ENCODE measurements around the gene PLCB1. TPM values are rescaled to one million over a fixed set of nuclear protein-coding genes. Genes with fewer than 3 reads are reported as not detected.

Gene PLCB1
- polyA plus RNA-seq, 3 donors from 2014 or later: 11.0 to 20.4 (median 12.6) TPM

DNA sequence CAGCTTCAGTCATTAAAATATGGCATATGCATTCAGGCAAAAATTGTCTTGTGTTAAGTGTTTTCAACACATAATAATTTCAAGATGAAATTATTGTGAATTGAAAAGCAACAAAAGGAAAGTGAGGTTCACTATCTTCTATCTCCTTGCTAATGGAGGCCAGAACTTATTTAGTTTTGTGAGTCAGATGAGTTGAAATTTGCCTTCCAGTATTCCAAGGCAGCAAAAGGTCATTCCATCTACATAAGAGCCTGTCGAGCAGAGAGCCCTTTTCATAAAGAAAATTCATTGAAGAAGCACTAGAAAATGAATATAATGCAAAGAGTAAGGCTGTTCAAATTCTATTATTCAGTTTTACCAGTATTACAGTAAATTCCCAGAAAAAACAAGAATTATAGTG lies 274.3 kb downstream of the PLCB1 start:
- Mint-ChIP-seq H3K27me3 (ENCODE audit: low read depth in 3 of 3) (peaks cover 0 to 2% (median 0%) of the 10 kb centered on the region in 3 donors), H3K9me3 (no peaks in the 10 kb centered on the region), H3K27ac (no peak overlapping the region), H3K4me1 (peaks cover 10 to 29% of the 10 kb centered on the region in 2 donors), H3K4me3 (no peak overlapping the region), H3K36me3 (peaks cover 0 to 4% (median 3%) of the 10 kb centered on the region in 3 donors)
- DNase-seq: no peak

DNA sequence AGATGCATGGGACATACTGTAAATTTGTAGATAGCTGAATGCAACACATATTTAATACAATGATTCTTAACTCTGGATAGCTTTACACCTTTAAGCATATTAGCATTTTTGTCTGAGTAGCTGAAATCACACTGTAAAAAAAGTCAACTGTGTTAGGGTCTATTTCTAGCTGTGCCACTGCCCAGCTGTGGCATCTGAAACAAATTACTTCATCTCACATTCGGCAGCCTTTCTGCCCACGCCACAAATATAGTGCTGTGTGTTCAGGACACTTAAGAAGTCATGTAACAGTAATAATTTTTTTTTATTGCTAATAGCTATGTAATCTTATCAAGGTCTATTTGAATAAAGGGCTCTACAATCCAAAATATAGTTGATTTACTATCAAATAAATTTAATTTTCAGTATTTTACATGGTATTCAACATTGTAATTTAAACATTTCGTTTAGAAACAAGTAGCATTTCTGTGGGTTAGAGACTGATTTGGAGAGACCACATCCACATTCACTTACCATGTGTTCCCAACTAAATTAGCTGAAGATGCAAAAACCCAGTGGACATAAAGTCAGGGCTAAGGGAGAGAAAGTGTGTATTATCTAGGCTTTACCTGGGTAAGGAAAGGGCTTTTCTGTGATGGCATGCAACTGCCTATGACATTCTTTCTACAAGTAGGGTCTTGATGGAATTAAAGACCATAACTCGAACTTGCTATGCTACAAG lies 276.7 kb downstream of the PLCB1 start:
- Mint-ChIP-seq H3K27ac (no peak overlapping the region), H3K4me1 (peaks cover 7 to 21% of the 10 kb centered on the region in 2 donors), H3K27me3 (ENCODE audit: low read depth in 3 of 3) (peaks cover 0 to 2% (median 0%) of the 10 kb centered on the region in 3 donors), H3K36me3 (peaks cover 0 to 4% (median 0%) of the 10 kb centered on the region in 3 donors), H3K4me3 (no peak overlapping the region), H3K9me3 (no peaks in the 10 kb centered on the region)
- DNase-seq: no peak

DNA sequence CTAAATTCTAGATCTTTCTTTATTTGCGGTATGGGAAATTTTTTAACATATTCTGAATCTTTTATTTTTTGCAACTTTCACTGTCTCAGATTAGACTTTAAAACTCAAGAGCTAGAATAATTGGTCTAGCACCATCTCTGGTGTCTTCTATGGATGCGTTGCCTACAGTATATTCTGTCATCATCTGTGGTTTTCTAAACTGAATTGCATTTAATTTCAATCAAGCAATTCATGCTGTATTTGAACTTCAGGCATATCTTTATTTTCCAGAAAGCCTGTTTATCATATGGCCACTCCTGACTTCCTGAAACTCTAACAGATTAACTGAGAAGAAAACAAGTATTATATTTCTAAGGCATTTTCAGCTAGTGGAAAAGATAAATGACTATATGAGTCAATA lies 281.6 kb downstream of the PLCB1 start:
- Mint-ChIP-seq H3K27me3 (ENCODE audit: low read depth in 3 of 3) (peaks cover 0 to 2% (median 0%) of the 10 kb centered on the region in 3 donors), H3K27ac (no peak overlapping the region)

DNA sequence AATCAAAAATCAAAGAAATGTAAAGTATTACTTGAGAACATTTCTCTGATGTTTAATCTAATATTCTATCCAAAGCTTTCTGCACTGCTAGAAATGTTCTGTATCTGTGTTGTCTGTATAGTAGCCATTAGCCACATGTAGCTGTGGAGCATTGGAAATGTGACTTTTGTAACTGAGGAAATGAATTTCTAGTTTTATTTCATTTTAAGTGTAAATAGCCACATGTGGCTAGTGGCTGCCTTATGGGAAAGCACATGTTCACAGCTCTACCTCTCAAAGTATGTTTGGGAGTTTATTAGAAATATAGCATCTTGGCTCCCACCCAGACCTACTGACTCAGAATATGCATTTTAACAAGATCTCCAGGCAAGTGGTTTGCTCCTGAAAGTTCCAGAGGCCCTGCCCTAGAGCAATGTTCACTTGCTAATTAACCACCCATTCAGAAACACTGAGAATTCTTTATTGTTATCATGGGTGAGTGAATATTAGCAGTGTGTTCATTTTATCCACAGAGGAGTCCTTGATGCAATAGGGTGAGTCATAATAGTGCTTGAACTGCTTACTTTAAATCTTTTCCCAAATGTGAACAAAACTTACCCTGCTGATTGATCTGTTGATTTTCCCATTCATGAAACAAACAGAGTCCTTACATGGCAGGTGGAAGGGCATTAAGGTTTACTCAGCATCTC lies 282.7 kb downstream of the PLCB1 start:
- Mint-ChIP-seq H3K36me3 (no peaks in the 10 kb centered on the region), H3K27me3 (ENCODE audit: low read depth in 3 of 3) (peaks cover 0 to 2% (median 0%) of the 10 kb centered on the region in 3 donors), H3K4me1 (peaks cover 9 to 27% of the 10 kb centered on the region in 2 donors), H3K4me3 (no peak overlapping the region), H3K9me3 (no peaks in the 10 kb centered on the region), H3K27ac (no peak overlapping the region)
- DNase-seq: no peak

More for the DNA sequence above, 281.6 kb downstream of the PLCB1 start:
- no peaks in the 10 kb centered on the region for H3K36me3 Mint-ChIP-seq
- H3K4me1 Mint-ChIP-seq: peaks cover 9 to 27% of the 10 kb centered on the region in 2 donors
- H3K4me3 Mint-ChIP-seq: no peak overlapping the region
- H3K9me3 Mint-ChIP-seq: no peaks in the 10 kb centered on the region
- DNase-seq: no peak

DNA sequence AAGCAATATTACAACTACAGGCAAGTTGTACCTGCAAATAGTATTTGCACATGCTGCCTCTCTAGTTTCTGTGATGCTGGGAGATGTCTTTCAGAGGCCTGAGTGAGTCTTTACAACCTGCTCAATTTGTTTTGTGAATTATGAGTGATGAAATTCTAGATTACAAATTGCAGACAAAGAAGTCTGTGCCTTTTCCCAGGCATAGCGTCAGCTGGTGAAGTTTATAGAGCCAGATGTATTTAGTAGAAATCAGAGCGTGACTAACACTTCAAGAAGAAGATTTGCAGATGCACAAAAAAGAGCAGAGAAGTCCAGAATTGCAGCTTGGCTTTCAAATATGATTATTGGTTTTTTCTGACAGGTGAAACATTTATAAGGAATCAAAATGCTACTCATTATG lies 289.9 kb downstream of the PLCB1 start:
- no peak for DNase-seq
- peaks cover 0 to 8% (median 0%) of the 10 kb centered on the region in 3 donors for H3K27me3 Mint-ChIP-seq (ENCODE audit: low read depth in 3 of 3)
- no peak overlapping the region for H3K4me3 Mint-ChIP-seq
- no peak overlapping the region for H3K27ac Mint-ChIP-seq
- no peaks in the 10 kb centered on the region for H3K36me3 Mint-ChIP-seq
- no peaks in the 10 kb centered on the region for H3K9me3 Mint-ChIP-seq
- H3K4me1 Mint-ChIP-seq: peaks cover 5 to 16% of the 10 kb centered on the region in 2 donors

DNA sequence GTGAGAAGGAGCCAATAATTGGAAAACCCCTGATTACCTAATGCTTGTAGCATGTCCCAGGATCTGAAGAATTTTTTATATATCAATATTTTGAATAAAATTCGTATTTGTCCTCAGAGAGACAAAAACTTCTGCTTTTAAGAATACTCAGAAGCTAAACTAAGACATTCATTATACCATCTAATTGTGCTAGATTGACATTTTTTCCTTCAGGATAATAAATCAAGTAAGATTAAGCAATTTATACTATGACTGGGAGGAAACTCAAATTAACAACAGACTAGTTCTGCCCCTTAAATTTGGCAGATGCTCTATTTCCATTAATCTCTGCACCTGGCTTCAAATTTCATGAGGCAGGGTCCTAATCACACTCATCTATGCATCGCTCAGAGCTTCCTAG lies 291.4 kb downstream of the PLCB1 start:
- peaks cover 15 to 19% of the 10 kb centered on the region in 2 donors for H3K4me1 Mint-ChIP-seq
- no peaks in the 10 kb centered on the region for H3K36me3 Mint-ChIP-seq
- H3K9me3 Mint-ChIP-seq: no peaks in the 10 kb centered on the region
- H3K4me3 Mint-ChIP-seq: no peak overlapping the region
- H3K27ac Mint-ChIP-seq: no peak overlapping the region
- DNase-seq: no peak
- peaks cover 0 to 12% (median 5%) of the 10 kb centered on the region in 3 donors for H3K27me3 Mint-ChIP-seq (ENCODE audit: low read depth in 3 of 3)

DNA sequence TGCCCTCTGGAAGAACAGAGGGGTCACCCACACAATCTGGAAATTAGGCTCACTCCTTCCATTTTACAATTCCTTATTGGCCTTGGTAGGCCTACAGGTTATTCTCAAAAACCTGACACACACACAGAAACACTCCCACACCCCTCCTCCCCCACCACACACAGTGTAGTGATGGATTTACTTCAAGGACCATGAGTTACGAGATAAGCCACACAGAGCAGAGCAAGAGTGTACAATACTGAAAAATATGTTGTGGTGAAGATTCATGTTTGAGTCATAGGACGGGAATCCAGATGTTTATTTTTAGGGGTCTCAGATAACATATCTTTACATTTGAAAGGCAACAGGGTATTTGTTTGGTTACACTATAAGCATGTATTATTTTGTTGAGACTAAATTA lies 291.9 kb downstream of the PLCB1 start:
- no peaks in the 10 kb centered on the region for H3K36me3 Mint-ChIP-seq
- H3K4me3 Mint-ChIP-seq: no peak overlapping the region
- no peak overlapping the region for H3K27ac Mint-ChIP-seq
- H3K9me3 Mint-ChIP-seq: no peaks in the 10 kb centered on the region
- H3K27me3 Mint-ChIP-seq (ENCODE audit: low read depth in 3 of 3): peaks cover 0 to 12% (median 9%) of the 10 kb centered on the region in 3 donors
- peaks cover 20 to 25% of the 10 kb centered on the region in 2 donors for H3K4me1 Mint-ChIP-seq
- no peak for DNase-seq

DNA sequence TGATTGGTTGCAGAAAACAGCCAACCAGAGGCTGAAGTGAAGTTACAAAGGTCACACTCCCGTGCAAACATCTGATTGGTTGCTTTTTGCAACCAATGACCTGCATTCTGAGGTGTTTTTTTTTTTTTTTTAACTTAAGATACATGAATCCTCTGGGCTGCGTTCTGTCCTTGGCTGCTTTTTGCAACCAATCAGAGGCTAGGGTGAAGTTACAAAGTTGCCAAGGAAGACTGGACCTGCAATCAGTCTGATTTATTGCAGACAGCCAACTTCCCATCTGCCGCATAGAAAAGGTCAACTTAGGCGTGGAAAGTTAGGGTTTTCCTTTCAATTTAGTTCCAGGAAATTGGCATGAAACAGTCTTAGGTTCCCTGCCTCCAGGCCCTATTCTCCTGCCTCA lies 292.9 kb downstream of the PLCB1 start:
- Mint-ChIP-seq H3K27ac (no peak overlapping the region), H3K4me1 (peaks cover 30 to 35% of the 10 kb centered on the region in 2 donors), H3K4me3 (no peak overlapping the region), H3K36me3 (no peaks in the 10 kb centered on the region), H3K27me3 (ENCODE audit: low read depth in 3 of 3) (peaks cover 2 to 14% (median 12%) of the 10 kb centered on the region in 3 donors), H3K9me3 (no peaks in the 10 kb centered on the region)
- DNase-seq: no peak

DNA sequence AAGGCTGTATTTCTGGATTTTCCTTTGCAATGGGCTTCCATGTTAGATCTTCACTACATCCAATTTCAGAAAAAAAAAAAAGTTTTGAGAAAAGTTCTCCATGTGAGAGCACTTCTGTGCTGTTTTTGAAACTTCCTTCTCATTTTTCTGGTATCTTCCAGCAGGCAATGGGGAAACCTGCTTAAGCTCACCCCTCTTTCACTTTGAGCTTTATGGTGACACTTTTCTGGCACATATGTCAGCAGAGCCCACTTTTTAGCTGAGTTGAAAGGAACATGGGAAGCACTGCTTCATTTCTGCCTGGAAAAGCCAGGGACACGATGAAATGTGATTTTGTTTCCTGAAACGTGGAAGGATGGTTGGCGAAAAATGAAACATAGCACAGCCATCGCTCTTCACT lies 293.7 kb downstream of the PLCB1 start:
- H3K27ac Mint-ChIP-seq: no peak overlapping the region
- no peak overlapping the region for H3K4me3 Mint-ChIP-seq
- no peak for DNase-seq
- H3K4me1 Mint-ChIP-seq: peaks cover 35 to 39% of the 10 kb centered on the region in 2 donors
- H3K9me3 Mint-ChIP-seq: no peaks in the 10 kb centered on the region
- H3K36me3 Mint-ChIP-seq: no peaks in the 10 kb centered on the region
- peaks cover 4 to 15% (median 12%) of the 10 kb centered on the region in 3 donors for H3K27me3 Mint-ChIP-seq (ENCODE audit: low read depth in 3 of 3)

DNA sequence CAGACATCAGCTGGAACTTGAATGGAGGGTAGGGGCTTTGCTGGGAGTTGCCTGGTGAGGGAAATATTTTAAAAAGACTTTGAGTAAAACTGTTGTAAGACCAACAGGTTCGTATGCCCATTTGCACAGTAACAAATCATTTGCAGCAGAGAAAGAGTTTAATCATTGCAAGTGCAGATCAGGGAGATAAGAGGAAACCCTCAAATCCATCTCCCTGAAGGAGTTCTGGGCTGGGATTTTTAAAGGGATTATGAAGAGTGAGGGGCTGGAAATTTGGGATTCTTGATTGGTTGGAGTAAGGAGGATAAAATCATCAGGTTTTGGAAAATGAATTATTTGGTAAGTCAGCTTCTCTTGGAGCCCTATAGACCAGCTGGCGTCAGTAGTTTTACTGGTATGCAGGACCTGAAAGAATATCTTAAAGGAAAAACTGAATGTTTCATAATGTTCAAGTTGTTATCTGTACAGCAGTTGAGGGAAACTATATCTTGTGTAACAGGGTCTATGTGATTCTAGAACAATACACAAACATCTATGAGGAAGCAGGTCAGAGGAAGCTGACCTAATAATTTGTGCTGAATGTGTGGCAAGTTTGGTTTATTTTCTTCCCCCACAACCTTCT lies 295.5 kb downstream of the PLCB1 start:
- peaks cover 35 to 44% of the 10 kb centered on the region in 2 donors for H3K4me1 Mint-ChIP-seq
- H3K36me3 Mint-ChIP-seq: peaks cover 0 to 5% (median 5%) of the 10 kb centered on the region in 3 donors
- H3K9me3 Mint-ChIP-seq: no peaks in the 10 kb centered on the region
- H3K27ac Mint-ChIP-seq: peak overlapping the region in 5 of 6 donors; percentile 1 to 87 (median 42)
- H3K27me3 Mint-ChIP-seq (ENCODE audit: low read depth in 3 of 3): peaks cover 4 to 22% (median 12%) of the 10 kb centered on the region in 3 donors
- DNase-seq: no peak
- no peak overlapping the region for H3K4me3 Mint-ChIP-seq

DNA sequence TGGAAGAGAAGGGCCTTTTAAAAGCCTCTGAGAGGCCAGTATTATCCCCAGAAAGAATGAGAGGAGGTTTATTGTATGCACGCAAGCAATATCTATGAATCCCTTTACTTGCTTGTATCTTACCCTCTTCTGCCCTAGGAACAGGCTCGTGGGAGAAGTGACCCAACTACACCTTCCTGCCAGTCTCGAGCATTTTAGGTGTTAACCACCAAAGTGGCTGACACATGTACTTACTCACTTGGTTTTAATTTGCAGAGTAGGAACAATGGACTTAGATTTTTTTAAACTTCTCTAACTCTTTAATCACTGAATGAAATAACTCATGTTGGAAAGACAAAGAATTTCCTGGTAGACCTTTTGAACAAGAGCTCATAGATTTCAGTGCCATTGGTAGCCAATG lies 296.9 kb downstream of the PLCB1 start:
- H3K4me3 Mint-ChIP-seq: peak overlapping the region in 4 of 5 donors; percentile 2 to 72 (median 50)
- no peaks in the 10 kb centered on the region for H3K9me3 Mint-ChIP-seq
- peak; percentile 64 to 65 (median 64) for DNase-seq
- peaks cover 36 to 44% of the 10 kb centered on the region in 2 donors for H3K4me1 Mint-ChIP-seq
- H3K27ac Mint-ChIP-seq: peak overlapping the region in 4 of 6 donors; percentile 65 to 87 (median 76)
- H3K27me3 Mint-ChIP-seq (ENCODE audit: low read depth in 3 of 3): peaks cover 4 to 26% (median 11%) of the 10 kb centered on the region in 3 donors
- peaks cover 0 to 8% (median 5%) of the 10 kb centered on the region in 3 donors for H3K36me3 Mint-ChIP-seq

DNA sequence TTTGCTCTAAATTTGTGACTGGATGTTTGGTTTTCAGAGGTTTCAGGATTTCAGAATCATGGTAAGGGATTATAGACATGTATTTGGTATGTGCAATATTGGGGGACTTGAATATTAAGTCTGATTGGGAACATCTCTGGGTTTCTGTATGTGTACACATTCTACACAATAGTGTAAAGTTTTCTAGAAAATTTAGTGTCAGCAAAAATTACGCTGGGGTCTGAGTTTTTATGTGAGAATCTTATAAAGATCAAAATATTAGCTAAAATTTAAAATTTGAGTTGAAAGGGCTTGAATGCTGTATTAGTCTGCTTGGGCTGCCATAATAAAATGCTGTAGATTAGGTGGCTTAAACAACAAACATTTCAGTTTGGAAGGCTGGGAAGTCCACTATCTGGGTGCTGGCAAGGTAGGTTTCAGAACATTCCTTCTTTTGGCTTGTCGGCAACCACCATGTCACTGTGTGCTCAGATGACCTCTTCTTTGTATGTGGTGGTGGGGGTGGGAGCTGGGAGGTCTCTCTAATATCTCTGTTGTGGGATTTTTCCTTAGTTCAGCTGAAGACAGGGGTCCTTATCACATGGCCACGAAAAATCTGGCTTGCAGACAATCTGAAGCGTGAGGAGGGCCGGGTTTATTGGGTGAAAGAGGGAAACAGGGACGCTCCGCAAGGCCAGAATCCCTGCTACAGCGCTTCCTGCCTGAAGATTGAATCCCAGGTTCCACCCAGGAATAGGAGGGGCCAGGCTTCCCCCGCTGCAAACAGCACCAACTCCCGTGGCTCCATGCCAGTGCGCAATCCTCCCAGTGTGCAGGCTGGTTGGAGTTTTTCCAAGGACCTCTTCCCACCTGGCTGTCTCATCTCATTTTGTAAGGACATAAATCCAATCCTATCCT lies 299.7 kb downstream of the PLCB1 start:
- Mint-ChIP-seq H3K9me3 (no peaks in the 10 kb centered on the region), H3K27ac (no peak overlapping the region), H3K27me3 (ENCODE audit: low read depth in 3 of 3) (peaks cover 4 to 26% (median 5%) of the 10 kb centered on the region in 3 donors), H3K36me3 (peaks cover 0 to 8% (median 5%) of the 10 kb centered on the region in 3 donors), H3K4me3 (no peak overlapping the region), H3K4me1 (peaks cover 35 to 43% of the 10 kb centered on the region in 2 donors)
- DNase-seq: no peak
